GM12865 (cell line): Measurements from ENCODE around the gene CRLF3.
"Not testable (repeated sequence)": the region's sequence is repeated elsewhere in the genome, so short reads cannot be mapped to it uniquely, and the experiment has no call there.

Experiments
- DNase-seq: peaks from one replicate; pipeline ENCODE4 v3.0.0; 2010; ENCODE audit warnings: low read depth
- H3K4me3 ChIP-seq: 2 replicates; pipeline ENCODE4 v1.5.1; 2011; ENCODE audit warnings: mild to moderate bottlenecking, low read depth, low read length, control low read depth
- CTCF ChIP-seq: IDR thresholded peaks from 2 replicates; pipeline ENCODE4 v1.5.1; 2011; ENCODE audit warnings: low read length, control low read depth, low read depth, inconsistent platforms; ENCODE audit not compliant: insufficient read depth; ENCODE audit errors: missing control alignments

CRLF3 gene

DNA sequence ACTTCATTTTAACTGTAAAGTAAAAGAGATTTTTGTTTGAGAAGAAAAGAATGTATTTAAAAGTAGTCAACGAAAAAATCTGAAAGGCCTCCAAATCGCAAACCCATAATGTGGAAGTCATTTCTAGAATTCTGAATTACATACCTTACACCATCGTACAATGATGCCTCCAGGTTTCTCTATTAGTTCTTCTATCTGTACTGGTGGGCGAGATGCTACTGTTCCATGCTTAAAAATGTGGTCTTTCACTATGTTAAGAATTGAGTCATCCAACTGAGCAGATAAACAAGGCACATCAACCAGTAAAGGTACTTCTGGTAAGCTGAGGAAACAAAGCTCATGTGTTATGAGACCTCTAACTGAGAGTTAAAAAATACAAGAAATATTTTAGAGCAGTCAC lies 28.5 kb downstream of the CRLF3 start:
- no peak for DNase-seq
- no peak overlapping the region for H3K4me3 ChIP-seq
- TF ChIP-seq CTCF, result no peak

- TF ChIP-seq CTCF, result no peak
- no peak overlapping the region for H3K4me3 ChIP-seq
- no peak for DNase-seq
Measured at GRCh38 chr17:30794372-30794771, 30.1 kb downstream of the CRLF3 start.

GRCh38 chr17:30793282-30793977 lies 31.1 kb downstream of the CRLF3 start:
- no peak overlapping the region for H3K4me3 ChIP-seq
- no peak for TF ChIP-seq CTCF
- DNase-seq, result no peak

DNA sequence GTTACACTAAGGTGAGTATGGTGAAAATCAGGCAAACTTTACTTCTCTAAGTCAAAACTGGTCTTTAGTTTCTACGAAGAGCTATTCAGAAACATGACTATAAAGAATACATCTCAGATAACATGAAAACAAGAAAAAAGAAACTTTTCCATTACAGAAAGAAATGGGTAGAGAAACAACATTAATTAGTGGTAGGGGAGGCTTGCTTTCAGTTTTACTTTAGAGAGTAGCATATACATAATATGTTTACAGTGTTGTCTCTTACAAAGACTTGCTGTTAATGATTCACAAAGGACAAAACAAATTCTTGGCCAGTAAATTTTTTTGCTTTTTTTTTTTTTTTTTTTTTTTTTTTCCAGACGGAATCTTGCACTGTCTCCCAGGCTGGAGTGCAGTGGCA lies 34.2 kb downstream of the CRLF3 start:
- TF ChIP-seq CTCF, result no peak
- no peak for DNase-seq
- no peak overlapping the region for H3K4me3 ChIP-seq

GRCh38 chr17:30788918-30789317 lies 35.6 kb downstream of the CRLF3 start:
- no peak for TF ChIP-seq CTCF

GRCh38 chr17:30782206-30782605 lies 42.3 kb downstream of the CRLF3 start:
- no peak for DNase-seq
- TF ChIP-seq CTCF, result no peak
- no peak overlapping the region for H3K4me3 ChIP-seq

More at GRCh38 chr17:30788918-30789317, 35.6 kb downstream of the CRLF3 start:
- DNase-seq, result no peak
- no peak overlapping the region for H3K4me3 ChIP-seq

DNA sequence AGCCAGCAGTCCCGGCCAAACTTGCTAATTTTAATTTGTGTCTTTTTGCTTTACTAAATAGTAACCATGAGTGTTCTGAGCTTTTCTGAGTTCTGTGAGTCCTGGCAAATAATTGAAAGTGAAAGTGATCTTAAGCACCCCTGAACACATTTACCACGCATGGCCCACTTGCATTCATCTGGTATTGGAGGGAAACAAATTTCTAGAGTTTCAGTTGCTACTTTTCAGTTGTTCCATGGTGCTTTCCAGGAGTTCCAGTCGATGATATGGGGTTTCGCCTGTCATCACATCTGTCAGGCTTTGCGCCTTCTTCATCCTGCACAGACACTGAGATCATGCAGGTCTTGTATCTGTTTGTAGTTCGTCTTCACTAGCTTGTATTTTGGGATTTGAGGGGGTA lies 44.1 kb downstream of the CRLF3 start:
- 0 out of 2 replicates have a peak overlapping the region, but pooled peaks have one; percentile 3 for H3K4me3 ChIP-seq
- no peak for TF ChIP-seq CTCF
- DNase-seq, result peak; percentile 81

- H3K4me3 ChIP-seq, DNase-seq: not testable (repeated sequence)
Measured at GRCh38 chr17:30768771-30769170, 55.7 kb downstream of the CRLF3 start.

- DNase-seq, H3K4me3 ChIP-seq: not testable (repeated sequence)
Measured at GRCh38 chr17:30767641-30768404, 56.7 kb downstream of the CRLF3 start.
